Mucosa of stomach (tissue), 1 donor: ENCODE data around the gene PLXNA2.

Experiments used
- H3K27me3 ChIP-seq: one replicate; pipeline ENCODE4 v1.7.0; 2013; ENCODE audit warnings: mild to moderate bottlenecking, low read length; ENCODE audit not compliant: control insufficient read depth, insufficient read depth
- H3K36me3 ChIP-seq: one replicate; pipeline ENCODE4 v1.7.0; 2013; ENCODE audit warnings: low read length; ENCODE audit not compliant: control insufficient read depth, insufficient read depth
- H3K4me1 ChIP-seq: one replicate; pipeline ENCODE4 v1.7.0; 2013; ENCODE audit warnings: mild to moderate bottlenecking, low read length; ENCODE audit not compliant: control insufficient read depth, insufficient read depth
- H3K4me3 ChIP-seq: one replicate; pipeline ENCODE4 v1.7.0; 2013; ENCODE audit warnings: low read length
- H3K9ac ChIP-seq: one replicate; pipeline ENCODE4 v1.7.0; 2013; ENCODE audit warnings: mild to moderate bottlenecking, low read length, moderate library complexity
- H3K9me3 ChIP-seq: one replicate; pipeline ENCODE4 v1.7.0; 2013; ENCODE audit warnings: mild to moderate bottlenecking, low read length, moderate library complexity; ENCODE audit not compliant: control insufficient read depth
- donor health status: Pancreatic carcinoma.

Gene PLXNA2

DNA sequence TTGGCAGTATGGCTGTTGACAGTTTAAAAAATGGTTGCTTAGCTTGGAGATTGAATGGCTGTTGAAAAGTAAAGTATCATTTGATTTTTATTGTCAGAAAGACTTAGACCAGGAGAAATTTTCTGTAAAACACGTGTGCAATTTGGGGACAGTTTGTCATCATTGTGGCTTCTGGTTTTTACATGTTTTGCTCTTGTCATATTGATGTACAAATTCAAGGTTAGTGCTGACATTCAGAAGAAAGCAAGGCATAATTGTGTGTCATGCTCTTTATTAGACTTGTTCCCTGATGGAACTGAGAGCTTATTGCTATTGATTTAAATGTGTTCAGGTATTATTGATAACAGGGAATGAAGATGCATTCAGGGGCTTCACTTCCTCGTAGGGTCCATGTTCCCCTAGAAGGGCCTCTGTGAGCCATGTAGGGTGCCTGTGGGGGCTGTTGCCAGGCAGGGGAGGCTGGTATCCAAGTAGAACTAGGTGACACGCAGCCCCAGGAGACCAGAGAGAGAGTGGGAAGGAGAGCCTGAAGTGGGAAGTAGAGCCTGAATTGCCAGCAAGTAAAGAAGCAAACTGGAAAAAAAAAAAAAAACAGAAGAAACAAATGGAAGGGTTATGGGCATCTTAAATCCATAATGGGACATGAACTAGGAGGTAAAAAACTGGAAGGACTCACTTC, 32.7 kb upstream of the PLXNA2 start:
- Histone ChIP-seq H3K36me3 (no peaks in the 10 kb centered on the region), H3K4me1 (no peaks in the 10 kb centered on the region), H3K9me3 (no peaks in the 10 kb centered on the region), H3K27me3 (peaks cover under 1% of the 10 kb centered on the region), H3K9ac (no peak overlapping the region), H3K4me3 (no peak overlapping the region)

DNA sequence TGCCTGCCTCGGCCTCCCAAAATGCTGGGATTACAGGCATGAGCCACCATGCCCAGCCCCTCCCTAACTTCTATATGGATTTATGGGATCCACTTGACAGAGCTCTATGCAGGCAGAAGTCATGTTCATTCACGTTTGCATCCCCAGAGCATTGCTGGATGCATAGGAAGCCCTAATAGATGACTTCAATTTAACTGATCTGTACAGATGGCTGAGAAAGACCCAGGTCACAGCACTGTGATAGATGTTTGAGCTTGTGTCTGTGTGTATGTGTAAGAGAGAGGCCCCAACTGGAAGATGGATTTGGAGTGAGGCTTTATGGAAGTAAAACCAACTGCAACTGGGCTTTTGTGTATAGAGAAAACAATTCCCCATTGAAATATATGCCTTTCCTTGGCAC, 30.9 kb upstream of the PLXNA2 start:
- Histone ChIP-seq H3K36me3 (no peaks in the 10 kb centered on the region), H3K27me3 (peaks cover 5% of the 10 kb centered on the region), H3K9me3 (no peaks in the 10 kb centered on the region), H3K9ac (no peak overlapping the region), H3K4me3 (no peak overlapping the region), H3K4me1 (no peaks in the 10 kb centered on the region)

DNA sequence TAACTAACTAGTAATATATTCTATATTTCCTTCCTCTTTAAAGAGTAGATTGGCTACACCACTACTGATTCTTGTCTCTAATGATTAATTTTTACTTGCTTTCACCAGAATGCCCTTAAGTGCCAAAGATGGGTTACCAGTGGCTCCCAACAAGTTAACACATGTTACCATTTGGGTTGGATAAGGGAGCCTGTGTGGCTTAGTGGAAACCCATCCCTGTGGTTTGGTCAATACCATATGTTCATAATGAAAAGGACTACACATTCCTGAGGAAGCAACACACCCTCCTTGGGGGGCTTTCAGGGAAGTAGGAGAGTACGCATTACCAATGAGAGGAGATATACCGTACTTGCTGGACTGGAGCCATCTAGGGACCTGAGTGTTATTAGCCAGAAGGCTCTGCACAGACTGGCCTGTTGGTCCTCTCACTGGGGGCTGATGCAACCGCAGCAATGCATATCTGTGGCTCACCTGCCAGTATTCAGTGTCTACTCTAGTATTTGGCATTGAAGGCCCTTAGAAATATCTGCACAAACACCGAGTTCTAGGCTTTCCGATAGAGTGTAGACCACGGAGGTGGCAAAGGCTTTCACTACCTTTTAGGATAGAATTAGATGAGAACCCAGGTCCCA, 29.3 kb upstream of the PLXNA2 start:
- Histone ChIP-seq H3K27me3 (peaks cover 16% of the 10 kb centered on the region), H3K9ac (no peak overlapping the region), H3K36me3 (no peaks in the 10 kb centered on the region), H3K4me3 (no peak overlapping the region), H3K4me1 (no peaks in the 10 kb centered on the region), H3K9me3 (no peaks in the 10 kb centered on the region)

DNA sequence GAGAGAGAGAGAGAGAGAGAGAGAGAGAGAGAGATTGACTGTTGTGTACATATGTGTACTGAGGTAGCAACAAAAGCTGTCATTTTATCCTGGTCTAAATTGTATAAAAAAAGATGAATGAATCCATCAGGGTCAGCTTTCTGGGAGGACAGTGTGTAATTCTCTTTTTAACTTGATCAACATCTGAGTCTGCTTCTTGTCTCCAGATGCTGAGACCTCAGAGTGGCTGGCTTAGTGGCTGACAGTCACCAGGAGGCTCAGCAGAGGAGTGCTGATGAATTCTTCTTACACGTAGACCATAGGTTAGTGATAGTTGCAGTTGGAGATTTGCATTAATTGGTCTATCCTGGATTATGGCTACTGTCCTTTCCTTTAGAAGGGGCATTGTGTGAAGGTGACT, 28.5 kb upstream of the PLXNA2 start:
- peaks cover 16% of the 10 kb centered on the region for H3K27me3 ChIP-seq
- no peak overlapping the region for H3K4me3 ChIP-seq
- H3K9me3 ChIP-seq, result no peaks in the 10 kb centered on the region
- H3K36me3 ChIP-seq, result no peaks in the 10 kb centered on the region
- no peak overlapping the region for H3K9ac ChIP-seq
- no peaks in the 10 kb centered on the region for H3K4me1 ChIP-seq

DNA sequence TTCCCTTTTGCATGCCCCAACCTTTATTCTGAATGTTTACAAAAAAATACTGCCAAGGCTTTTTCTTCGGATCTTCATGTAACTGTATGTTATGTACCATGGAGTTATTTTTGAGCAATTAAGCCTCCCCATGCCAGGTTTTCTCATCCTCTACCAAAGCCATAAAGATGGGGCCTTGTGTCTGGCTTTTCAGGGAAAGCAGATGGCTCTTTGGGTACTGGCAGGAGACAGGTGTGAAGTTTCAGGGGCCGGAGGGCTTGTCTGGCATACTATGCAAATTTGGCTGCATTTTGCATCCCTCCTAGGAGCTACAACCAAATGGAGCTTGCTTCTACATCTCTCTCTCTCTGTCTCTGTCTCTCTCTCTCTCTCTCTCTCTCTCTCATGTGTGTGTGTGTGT, 28.1 kb upstream of the PLXNA2 start:
- no peaks in the 10 kb centered on the region for H3K4me1 ChIP-seq
- peaks cover 16% of the 10 kb centered on the region for H3K27me3 ChIP-seq
- H3K4me3 ChIP-seq, result no peak overlapping the region
- no peaks in the 10 kb centered on the region for H3K9me3 ChIP-seq
- no peak overlapping the region for H3K9ac ChIP-seq
- H3K36me3 ChIP-seq, result no peaks in the 10 kb centered on the region

GRCh38 chr1:208271236-208271635, 27.1 kb upstream of the PLXNA2 start:
- Histone ChIP-seq H3K9me3 (no peaks in the 10 kb centered on the region), H3K36me3 (no peaks in the 10 kb centered on the region), H3K4me1 (no peaks in the 10 kb centered on the region), H3K27me3 (peaks cover 23% of the 10 kb centered on the region), H3K4me3 (no peak overlapping the region), H3K9ac (no peak overlapping the region)

GRCh38 chr1:208270651-208271141, 26.5 kb upstream of the PLXNA2 start:
- peaks cover 25% of the 10 kb centered on the region for H3K27me3 ChIP-seq
- H3K9me3 ChIP-seq, result no peaks in the 10 kb centered on the region
- H3K4me3 ChIP-seq, result no peak overlapping the region
- no peaks in the 10 kb centered on the region for H3K36me3 ChIP-seq
- H3K9ac ChIP-seq, result no peak overlapping the region
- H3K4me1 ChIP-seq, result no peaks in the 10 kb centered on the region

DNA sequence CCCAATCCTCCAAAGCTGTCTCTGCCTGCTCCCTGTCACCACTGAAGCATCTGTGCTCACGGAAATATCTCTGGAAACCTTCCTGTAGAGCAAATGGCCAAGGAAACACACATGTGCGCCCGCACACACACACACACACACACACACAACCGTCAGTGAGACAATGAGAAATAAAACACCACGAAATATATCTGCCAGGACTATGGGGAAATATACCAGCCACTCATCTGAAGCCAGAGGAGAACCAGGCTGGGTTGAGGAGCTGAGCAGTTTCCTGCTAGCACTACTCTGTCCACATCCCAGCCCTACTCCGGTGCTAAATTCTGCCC, 25.1 kb upstream of the PLXNA2 start:
- H3K4me1 ChIP-seq, result no peaks in the 10 kb centered on the region
- no peak overlapping the region for H3K4me3 ChIP-seq
- H3K9me3 ChIP-seq, result no peaks in the 10 kb centered on the region
- peaks cover 25% of the 10 kb centered on the region for H3K27me3 ChIP-seq
- no peaks in the 10 kb centered on the region for H3K36me3 ChIP-seq
- H3K9ac ChIP-seq, result no peak overlapping the region

DNA sequence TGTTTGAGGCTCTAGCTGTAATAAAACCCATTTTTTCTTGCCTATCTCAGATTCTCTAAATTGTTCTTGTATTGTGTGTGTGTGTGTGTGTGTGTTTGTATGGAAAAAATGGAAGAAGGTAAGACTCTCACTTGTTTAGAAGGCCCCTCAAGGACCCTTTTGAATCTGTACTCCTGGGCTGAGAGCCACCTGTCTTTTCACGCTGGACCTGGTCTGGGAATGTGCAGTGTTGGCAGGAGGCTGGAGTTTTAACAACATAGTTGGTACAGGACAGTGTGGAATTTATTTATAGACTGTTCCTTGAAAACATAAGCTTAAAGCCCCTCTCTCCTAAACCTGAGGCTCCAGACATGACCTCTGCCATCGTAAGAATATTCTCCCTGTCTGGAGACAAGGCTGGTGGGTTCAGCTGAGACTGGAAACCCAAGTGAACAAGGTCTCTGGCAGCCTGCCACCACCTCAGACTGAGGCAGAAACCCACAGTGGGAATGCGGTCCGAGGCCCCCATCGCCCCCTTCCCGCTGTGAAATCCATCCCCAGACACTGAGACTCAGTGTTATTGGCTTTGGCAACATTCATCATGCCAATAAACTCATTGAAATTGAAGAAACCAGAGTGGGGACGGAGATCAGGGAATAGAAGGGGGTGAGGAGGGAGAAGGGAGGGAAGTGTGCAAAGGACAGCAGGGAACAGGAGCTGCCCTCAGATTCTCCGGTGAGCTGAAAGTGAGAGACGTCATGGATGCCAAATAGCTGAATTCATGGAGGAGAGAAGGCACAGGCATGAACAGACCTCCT, 24.6 kb upstream of the PLXNA2 start:
- no peaks in the 10 kb centered on the region for H3K36me3 ChIP-seq
- H3K9ac ChIP-seq, result no peak overlapping the region
- H3K27me3 ChIP-seq, result peaks cover 25% of the 10 kb centered on the region
- H3K9me3 ChIP-seq, result no peaks in the 10 kb centered on the region
- no peak overlapping the region for H3K4me3 ChIP-seq
- no peaks in the 10 kb centered on the region for H3K4me1 ChIP-seq

DNA sequence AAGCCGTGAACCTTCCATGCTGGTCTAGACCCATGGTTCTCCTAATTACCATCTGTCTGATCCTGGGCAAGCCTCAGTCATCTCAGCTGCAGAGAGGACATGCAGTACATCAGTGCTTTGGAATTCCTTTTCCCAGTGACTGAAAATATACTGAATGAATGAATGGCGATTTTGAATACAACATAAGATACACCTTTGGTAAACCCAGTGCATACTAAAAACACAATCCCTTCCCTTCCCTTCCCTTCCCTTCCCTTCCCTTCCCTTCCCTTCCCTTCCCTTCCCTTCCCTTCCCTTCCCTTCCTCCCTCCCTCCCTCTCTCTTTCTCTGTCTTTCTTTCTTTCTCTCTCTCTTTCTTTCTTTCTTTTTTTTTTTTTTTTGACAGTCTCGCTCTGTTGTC, 21.3 kb upstream of the PLXNA2 start:
- no peak overlapping the region for H3K9ac ChIP-seq
- no peaks in the 10 kb centered on the region for H3K4me1 ChIP-seq
- no peaks in the 10 kb centered on the region for H3K9me3 ChIP-seq
- H3K36me3 ChIP-seq, result no peaks in the 10 kb centered on the region
- no peak overlapping the region for H3K4me3 ChIP-seq
- peaks cover 21% of the 10 kb centered on the region for H3K27me3 ChIP-seq

GRCh38 chr1:208265122-208265469, 20.9 kb upstream of the PLXNA2 start:
- H3K9ac ChIP-seq, result no peak overlapping the region
- H3K4me3 ChIP-seq, result no peak overlapping the region
- H3K27me3 ChIP-seq, result peaks cover 21% of the 10 kb centered on the region
- no peaks in the 10 kb centered on the region for H3K9me3 ChIP-seq
- no peaks in the 10 kb centered on the region for H3K4me1 ChIP-seq
- no peaks in the 10 kb centered on the region for H3K36me3 ChIP-seq

DNA sequence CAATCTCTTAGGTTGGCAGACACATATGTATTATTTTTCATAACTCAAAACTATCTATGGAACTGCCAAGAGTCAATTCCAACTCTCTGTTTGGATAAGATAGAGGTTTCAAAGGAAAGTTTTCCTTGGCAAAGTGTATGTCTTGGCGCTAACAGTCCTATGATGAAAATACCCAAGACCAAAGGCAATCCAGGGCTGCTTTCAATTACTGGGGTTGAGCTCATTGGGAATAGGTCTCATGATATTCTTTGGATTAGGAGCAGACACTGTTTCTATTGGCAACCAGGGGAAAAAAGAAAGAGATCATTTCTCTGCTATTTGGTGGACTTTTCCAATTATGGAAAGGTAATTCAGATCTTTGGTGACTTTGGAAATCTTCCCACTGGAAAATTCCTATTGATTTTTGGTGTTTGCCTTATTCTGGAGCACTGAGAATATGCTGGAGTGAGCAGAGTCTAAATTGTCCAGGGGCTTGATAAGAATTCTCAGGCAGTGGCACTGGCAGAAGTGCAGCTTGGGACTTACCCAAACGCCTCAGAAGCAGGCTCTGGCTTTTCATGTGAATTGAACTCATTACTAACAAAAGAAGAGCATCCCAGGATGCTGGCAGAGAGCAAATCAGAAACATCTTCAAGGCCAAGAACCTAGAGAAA, 20.4 kb upstream of the PLXNA2 start:
- no peak overlapping the region for H3K9ac ChIP-seq
- no peak overlapping the region for H3K4me3 ChIP-seq
- no peaks in the 10 kb centered on the region for H3K4me1 ChIP-seq
- no peaks in the 10 kb centered on the region for H3K36me3 ChIP-seq
- no peaks in the 10 kb centered on the region for H3K9me3 ChIP-seq
- peaks cover 19% of the 10 kb centered on the region for H3K27me3 ChIP-seq
